ENCODE measurements around the gene CCDC12. TPM values are rescaled to one million over a fixed set of nuclear protein-coding genes. Genes with fewer than 3 reads are reported as not detected.

Gene CCDC12
- total and polyA plus RNA-seq, 2 of the 13 experiments (the other 11 are each of a cell fraction or from before 2014, with no cell fraction given) = 30.1 to 49.5 TPM

DNA sequence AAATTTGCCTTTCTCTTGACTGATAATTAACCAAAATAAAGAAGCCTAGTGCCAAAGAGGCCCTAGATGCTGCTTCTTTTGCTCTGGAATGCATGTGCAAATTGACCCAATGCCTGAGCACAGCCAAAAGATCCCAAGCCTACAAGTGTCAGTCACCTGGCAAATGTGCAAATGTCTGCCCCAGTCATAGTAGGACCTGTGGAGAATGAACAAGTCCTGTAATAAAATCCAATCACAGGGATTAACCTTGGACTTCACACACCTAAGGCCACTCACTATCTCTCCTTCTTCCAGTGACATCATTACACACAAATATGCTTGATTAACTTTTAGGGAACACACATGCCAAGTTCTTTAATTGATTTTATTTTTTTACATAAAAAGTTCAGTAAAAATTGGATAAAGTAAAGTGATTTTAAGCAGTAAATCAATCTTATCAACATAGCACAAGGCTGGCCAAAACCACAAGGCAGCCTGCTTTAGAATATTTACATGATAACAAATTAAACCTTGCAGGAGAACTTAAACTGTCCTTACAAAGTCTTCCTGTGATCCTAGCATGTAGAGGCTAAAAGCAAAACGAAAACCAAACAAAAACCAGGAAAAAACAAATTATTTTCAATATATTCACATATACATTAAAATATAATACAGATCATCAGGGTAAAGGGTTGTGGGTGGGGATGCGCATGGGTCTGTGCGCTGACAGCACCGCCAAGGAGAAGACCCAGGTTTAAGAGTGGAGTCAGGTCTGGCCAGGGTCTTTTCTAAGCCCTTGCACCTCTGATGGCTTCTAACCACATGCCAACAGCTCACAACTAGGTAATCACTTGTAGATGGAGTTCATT is 39.8 kb upstream of the CCDC12 start:
- H3K36me3 ChIP-seq (replicated peaks in 1 of 2; ENCODE audit: control insufficient read depth in 1 of 2, insufficient read depth in 2 of 2, low read length in 2 of 2) = peaks cover 15 to 43% of the 10 kb centered on the region in 2 experiments
- no peak overlapping the region for H3K27ac ChIP-seq (ENCODE audit: extremely low read length, insufficient read depth, low read length)
- POLR2A ChIA-PET = no interaction called here
- BruUV-seq (replicated peaks) = no TSS peak
- peaks cover 4% of the 10 kb centered on the region; the same call in 1 of the 2 replicates for H4K20me1 ChIP-seq (ENCODE audit: insufficient read depth, low read length)
- H3K9me3 ChIP-seq (ENCODE audit: low read length) = no peaks in the 10 kb centered on the region
- FAIRE-seq = no peak
- peaks cover 1% of the 10 kb centered on the region for H3K79me2 ChIP-seq (ENCODE audit: insufficient read depth, low read length)
- H2AFZ ChIP-seq (ENCODE audit: low read length) = no peak overlapping the region
- CTCF ChIA-PET (ENCODE audit: low intra/inter-chr PET ratio, low total read pairs) = no interaction called here
- WGBS (ENCODE audit: low lambda C conversion rate) = 96% methylated on average over 4 of the region's 4 CpGs
- no peak overlapping the region for H3K9ac ChIP-seq (ENCODE audit: insufficient read depth, low read depth, low read length)
- no peaks in the 10 kb centered on the region for H3K27me3 ChIP-seq (ENCODE audit: control insufficient read depth in 1 of 2, insufficient read depth in 2 of 2, low read length in 2 of 2)
- in situ Hi-C loops (cut with HindIII; ENCODE audit: extremely low pct_ligation_motif_present, low pct_unique_long_range_greater_than_20kb) (no loop called here), intact Hi-C loops (cut with micrococcal nuclease; ENCODE audit: unreplicated experiment) (loop anchor here (10.0 kb wide), 1 partner anchor 48 kb away; no protein-coding TSS in a partner anchor)
- no peak for DNase-seq (ENCODE audit: low spot score)
- no peak for ATAC-seq
- TF ChIP-seq, protein P1, sequence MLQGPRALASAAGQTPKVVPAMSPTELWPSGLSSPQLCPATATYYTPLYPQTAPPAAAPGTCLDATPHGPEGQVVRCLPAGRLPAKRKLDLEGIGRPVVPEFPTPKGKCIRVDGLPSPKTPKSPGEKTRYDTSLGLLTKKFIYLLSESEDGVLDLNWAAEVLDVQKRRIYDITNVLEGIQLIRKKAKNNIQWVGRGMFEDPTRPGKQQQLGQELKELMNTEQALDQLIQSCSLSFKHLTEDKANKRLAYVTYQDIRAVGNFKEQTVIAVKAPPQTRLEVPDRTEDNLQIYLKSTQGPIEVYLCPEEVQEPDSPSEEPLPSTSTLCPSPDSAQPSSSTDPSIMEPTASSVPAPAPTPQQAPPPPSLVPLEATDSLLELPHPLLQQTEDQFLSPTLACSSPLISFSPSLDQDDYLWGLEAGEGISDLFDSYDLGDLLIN (CRISPR knock-in tag; IDR thresholded peaks at IDR 0.05; ENCODE audit: borderline replicate concordance) = no peak
- no peak for TF ChIP-seq ZKSCAN5 (CRISPR knock-in tag; IDR thresholded peaks at IDR 0.05)
- TF ChIP-seq NKX3-1 (CRISPR knock-in tag; IDR thresholded peaks at IDR 0.05) = no peak
- TF ChIP-seq ARNTL (CRISPR knock-in tag; IDR thresholded peaks at IDR 0.05) = no peak
- TF ChIP-seq HOXA9 (CRISPR knock-in tag; IDR thresholded peaks at IDR 0.05; ENCODE audit: borderline replicate concordance) = no peak
- no peak for TF ChIP-seq ZNF616 (CRISPR knock-in tag; IDR thresholded peaks at IDR 0.05; ENCODE audit: low read depth)
- TF ChIP-seq MXI1 (IDR thresholded peaks at IDR 0.05; ENCODE audit: borderline replicate concordance, low read depth, low read length) = no peak
- no peak for TF ChIP-seq ZNF101 (CRISPR knock-in tag; IDR thresholded peaks at IDR 0.05; ENCODE audit: borderline replicate concordance, low read depth)
- TF ChIP-seq, protein P2, sequence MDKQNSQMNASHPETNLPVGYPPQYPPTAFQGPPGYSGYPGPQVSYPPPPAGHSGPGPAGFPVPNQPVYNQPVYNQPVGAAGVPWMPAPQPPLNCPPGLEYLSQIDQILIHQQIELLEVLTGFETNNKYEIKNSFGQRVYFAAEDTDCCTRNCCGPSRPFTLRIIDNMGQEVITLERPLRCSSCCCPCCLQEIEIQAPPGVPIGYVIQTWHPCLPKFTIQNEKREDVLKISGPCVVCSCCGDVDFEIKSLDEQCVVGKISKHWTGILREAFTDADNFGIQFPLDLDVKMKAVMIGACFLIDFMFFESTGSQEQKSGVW (CRISPR knock-in tag; IDR thresholded peaks at IDR 0.05; ENCODE audit: borderline replicate concordance) = no peak
- no peak for TF ChIP-seq PCBP2 (optimal IDR thresholded peaks at IDR 0.05; ENCODE audit: low read depth, low read length, poor library complexity, severe bottlenecking)
- TF ChIP-seq KLF12 (CRISPR knock-in tag; IDR thresholded peaks at IDR 0.05; ENCODE audit: borderline replicate concordance) = no peak
- no peak for TF ChIP-seq HNF4A (CRISPR knock-in tag; IDR thresholded peaks at IDR 0.05)
- TF ChIP-seq NFIC (IDR thresholded peaks at IDR 0.05; ENCODE audit: low read length) = no peak
- no peak for TF ChIP-seq ZSCAN30 (CRISPR knock-in tag; IDR thresholded peaks at IDR 0.05)
- no peak for TF ChIP-seq TRIM24 (CRISPR knock-in tag; IDR thresholded peaks at IDR 0.05)
- H3K4me1 ChIP-seq (ENCODE audit: insufficient read depth, low read length) = peaks cover 48% of the 10 kb centered on the region
- H3K4me3 ChIP-seq (replicated peaks in 1 of 3; ENCODE audit: insufficient read depth in 1 of 3, low read depth in 2 of 3, low read length in 3 of 3) = no peak overlapping the region
- no peak overlapping the region for H3K4me2 ChIP-seq (ENCODE audit: low read depth, low read length)
